ENCODE data around the gene NXN.

DNA sequence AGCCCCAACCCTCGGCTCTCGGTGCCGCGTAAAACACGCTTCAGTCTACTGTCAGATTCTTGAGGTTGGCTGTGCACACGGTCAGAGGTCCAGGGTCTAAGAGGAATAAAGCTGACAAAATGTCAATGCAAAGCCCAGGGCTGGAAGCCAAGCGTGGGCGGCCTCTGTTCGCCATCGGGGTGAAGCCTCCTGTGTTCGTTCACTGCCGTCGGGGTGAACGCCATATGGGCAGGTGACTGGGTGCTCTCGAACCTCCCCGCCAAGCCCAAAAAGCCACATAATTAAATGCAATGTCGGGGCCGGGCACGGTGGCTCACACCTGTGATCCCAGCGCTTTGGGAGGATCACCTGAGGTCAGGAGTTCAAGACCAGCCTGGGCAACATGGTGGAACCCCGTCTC, 152.8 kb downstream of the NXN start:
- TF ChIP-seq, protein P1, sequence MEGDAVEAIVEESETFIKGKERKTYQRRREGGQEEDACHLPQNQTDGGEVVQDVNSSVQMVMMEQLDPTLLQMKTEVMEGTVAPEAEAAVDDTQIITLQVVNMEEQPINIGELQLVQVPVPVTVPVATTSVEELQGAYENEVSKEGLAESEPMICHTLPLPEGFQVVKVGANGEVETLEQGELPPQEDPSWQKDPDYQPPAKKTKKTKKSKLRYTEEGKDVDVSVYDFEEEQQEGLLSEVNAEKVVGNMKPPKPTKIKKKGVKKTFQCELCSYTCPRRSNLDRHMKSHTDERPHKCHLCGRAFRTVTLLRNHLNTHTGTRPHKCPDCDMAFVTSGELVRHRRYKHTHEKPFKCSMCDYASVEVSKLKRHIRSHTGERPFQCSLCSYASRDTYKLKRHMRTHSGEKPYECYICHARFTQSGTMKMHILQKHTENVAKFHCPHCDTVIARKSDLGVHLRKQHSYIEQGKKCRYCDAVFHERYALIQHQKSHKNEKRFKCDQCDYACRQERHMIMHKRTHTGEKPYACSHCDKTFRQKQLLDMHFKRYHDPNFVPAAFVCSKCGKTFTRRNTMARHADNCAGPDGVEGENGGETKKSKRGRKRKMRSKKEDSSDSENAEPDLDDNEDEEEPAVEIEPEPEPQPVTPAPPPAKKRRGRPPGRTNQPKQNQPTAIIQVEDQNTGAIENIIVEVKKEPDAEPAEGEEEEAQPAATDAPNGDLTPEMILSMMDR (IDR thresholded peaks at IDR 0.05), result no peak
- TF ChIP-seq POLR2A (IDR thresholded peaks at IDR 0.05), result no peak

All from gastroesophageal sphincter (tissue), 3 donors.